Activated naive CD8-positive, alpha-beta T cell treated with anti-CD3 and anti-CD28 coated beads, Interleukin-2, amount 10 ng/mL, durations not matched to agents 7 days and 5 days (primary cell): ENCODE results near the gene TUBA1A. TPM values are rescaled to one million over a fixed set of nuclear protein-coding genes. Genes with fewer than 3 reads are reported as not detected.
A peak's percentile ranks its signal among the peaks of the same experiment; 100 is the strongest.
"Not testable (repeated sequence)": the region's sequence is repeated elsewhere in the genome, so short reads cannot be mapped to it uniquely, and the experiment has no call there.

Experiments
- ATAC-seq: fragments of 150-1000 bp; cut with Tn5 transposase; one replicate; pipeline ENCODE4 v1.10.0; 2021; ENCODE audit warnings: low read depth, moderate library complexity
- POLR2A ChIA-PET: fragments of 350-600 bp; sonication (Branson Sonifier 250); formaldehyde crosslinking; loops from one replicate; lab custom pipeline; 2021; ENCODE audit warnings: antibody characterized with exemption; lab: Charles Lee
- DNase-seq: peaks from one replicate; pipeline ENCODE4 v3.0.0; 2021
- H3K27ac Mint-ChIP-seq: one replicate; pipeline ENCODE4 v1.8.0; 2022; ENCODE audit warnings: mild to moderate bottlenecking, mixed read lengths
- H3K27me3 Mint-ChIP-seq: one replicate; pipeline ENCODE4 v1.8.0; 2022; ENCODE audit warnings: mild to moderate bottlenecking, moderate library complexity, mixed read lengths
- H3K36me3 Mint-ChIP-seq: one replicate; pipeline ENCODE4 v1.8.0; 2021; ENCODE audit warnings: mild to moderate bottlenecking, mixed read lengths
- H3K4me1 Mint-ChIP-seq: one replicate; pipeline ENCODE4 v1.8.0; 2021; ENCODE audit warnings: mixed read lengths
- H3K4me3 Mint-ChIP-seq: one replicate; pipeline ENCODE4 v1.8.0; 2022; ENCODE audit warnings: mild to moderate bottlenecking, moderate library complexity, mixed read lengths
- H3K9me3 Mint-ChIP-seq: one replicate; pipeline ENCODE4 v1.8.0; 2021; ENCODE audit warnings: mixed read lengths
- total RNA-seq, 2 experiments: library from RNA; stranded (reverse); gene quantifications; one replicate each; pipeline ENCODE4 v1.2.3, GENCODE V29; 2021

TUBA1A gene
- total RNA-seq, 2 experiments from 2014 or later: 99.5 to 101 TPM

- H3K4me3 Mint-ChIP-seq, POLR2A ChIA-PET, H3K9me3 Mint-ChIP-seq, DNase-seq, H3K27ac Mint-ChIP-seq, H3K36me3 Mint-ChIP-seq, ATAC-seq, H3K4me1 Mint-ChIP-seq, H3K27me3 Mint-ChIP-seq: not testable (repeated sequence)
These were observed 4.9 kb upstream of the TUBA1A start for GRCh38 chr12:49193746-49194145.

GRCh38 chr12:49191498-49191897, 2.6 kb upstream of the TUBA1A start:
- H3K4me3 Mint-ChIP-seq, H3K27me3 Mint-ChIP-seq, DNase-seq, ATAC-seq, H3K27ac Mint-ChIP-seq, H3K9me3 Mint-ChIP-seq, POLR2A ChIA-PET, H3K36me3 Mint-ChIP-seq: not testable (repeated sequence)
- peaks cover 11% of the 10 kb centered on the region for H3K4me1 Mint-ChIP-seq

GRCh38 chr12:49190974-49191373, 2.1 kb upstream of the TUBA1A start:
- H3K27ac Mint-ChIP-seq: no peak overlapping the region
- H3K27me3 Mint-ChIP-seq: peaks cover 3% of the 10 kb centered on the region
- H3K36me3 Mint-ChIP-seq: peaks cover 4% of the 10 kb centered on the region
- peaks cover 13% of the 10 kb centered on the region for H3K4me1 Mint-ChIP-seq
- no peak overlapping the region for H3K4me3 Mint-ChIP-seq
- DNase-seq (no peak), ATAC-seq (no peak)
- POLR2A ChIA-PET: interaction anchor here (4.3 kb wide), 1 partner anchor 59 kb away, joined by 176 read pairs; the partner anchor contains the start of gene TUBA1B
- H3K9me3 Mint-ChIP-seq: no peaks in the 10 kb centered on the region

- no peak for ATAC-seq
- Mint-ChIP-seq H3K27ac (peak overlapping the region; percentile 65), H3K27me3 (peaks cover 3% of the 10 kb centered on the region), H3K9me3 (no peaks in the 10 kb centered on the region), H3K4me3 (peak overlapping the region; percentile 95), H3K36me3 (peaks cover 8% of the 10 kb centered on the region), H3K4me1 (peaks cover 13% of the 10 kb centered on the region)
- no peak for DNase-seq
- POLR2A ChIA-PET: interaction anchor here (1.7 to 4.3 kb wide), 6 partner anchors 11 to 233 kb away, joined by 5 to 176 read pairs (median 22); partner anchors contain the start of genes ARF3, LMBR1L, TUBA1B and TUBA1C
These were observed 1.1 kb upstream of the TUBA1A start for GRCh38 chr12:49189731-49190716.

GRCh38 chr12:49188201-49188915, 522 bp downstream of the TUBA1A start:
- peaks cover 3% of the 10 kb centered on the region for H3K27me3 Mint-ChIP-seq
- H3K9me3 Mint-ChIP-seq: no peaks in the 10 kb centered on the region
- peak overlapping the region; percentile 98 for H3K27ac Mint-ChIP-seq
- DNase-seq (peak; percentile 80), ATAC-seq (peak; percentile 52)
- H3K36me3 Mint-ChIP-seq: peaks cover 19% of the 10 kb centered on the region
- H3K4me1 Mint-ChIP-seq: peaks cover 18% of the 10 kb centered on the region
- H3K4me3 Mint-ChIP-seq: peak overlapping the region; percentile 95
- POLR2A ChIA-PET: interaction anchor here (0.5 to 4.3 kb wide), 33 partner anchors 8 to 434 kb away, joined by 3 to 176 read pairs (median 4); partner anchors contain the start of genes ARF3, DHH, LMBR1L and RHEBL1

- H3K27ac Mint-ChIP-seq: no peak overlapping the region
- H3K4me3 Mint-ChIP-seq: peak overlapping the region; percentile 95
- no peaks in the 10 kb centered on the region for H3K27me3 Mint-ChIP-seq
- ATAC-seq (no peak), DNase-seq (no peak)
- peaks cover 18% of the 10 kb centered on the region for H3K4me1 Mint-ChIP-seq
- H3K9me3 Mint-ChIP-seq: no peaks in the 10 kb centered on the region
- POLR2A ChIA-PET: interaction anchor here (3.3 to 4.3 kb wide), 2 partner anchors 56 to 78 kb away, joined by 28 to 176 read pairs; partner anchors contain the start of genes TUBA1B and TUBA1C
- H3K36me3 Mint-ChIP-seq: peaks cover 19% of the 10 kb centered on the region
These were observed 1.7 kb downstream of the TUBA1A start for GRCh38 chr12:49187184-49187583.

GRCh38 chr12:49186307-49186706, 2.6 kb downstream of the TUBA1A start:
- DNase-seq, POLR2A ChIA-PET, H3K27me3 Mint-ChIP-seq, H3K9me3 Mint-ChIP-seq, H3K27ac Mint-ChIP-seq, ATAC-seq: not testable (repeated sequence)
- H3K36me3 Mint-ChIP-seq: peaks cover 19% of the 10 kb centered on the region
- H3K4me1 Mint-ChIP-seq: peaks cover 18% of the 10 kb centered on the region
- peak overlapping the region; percentile 7 for H3K4me3 Mint-ChIP-seq

- not testable (repeated sequence) for H3K27me3 Mint-ChIP-seq, DNase-seq, H3K9me3 Mint-ChIP-seq, ATAC-seq
- Mint-ChIP-seq H3K36me3 (peaks cover 19% of the 10 kb centered on the region), H3K27ac (peak overlapping the region; percentile 22), H3K4me1 (peaks cover 16% of the 10 kb centered on the region), H3K4me3 (peak overlapping the region; percentile 1)
- POLR2A ChIA-PET: interaction anchor here (0.7 to 3.0 kb wide), 2 partner anchors 34 to 54 kb away, joined by 4 to 17 read pairs; partner anchors contain the start of gene TUBA1B
These were observed 4.2 kb downstream of the TUBA1A start for GRCh38 chr12:49184697-49185096.

- not testable (repeated sequence) for H3K27ac Mint-ChIP-seq, DNase-seq, H3K9me3 Mint-ChIP-seq, H3K4me3 Mint-ChIP-seq, ATAC-seq, H3K27me3 Mint-ChIP-seq
- peaks cover 13% of the 10 kb centered on the region for H3K4me1 Mint-ChIP-seq
- H3K36me3 Mint-ChIP-seq: peaks cover 19% of the 10 kb centered on the region
- POLR2A ChIA-PET: interaction anchor here (3.0 kb wide), 1 partner anchor 53 kb away, joined by 17 read pairs; the partner anchor contains the start of gene TUBA1B
These were observed 5.5 kb downstream of the TUBA1A start for GRCh38 chr12:49183214-49183950.

- no peak overlapping the region for H3K4me3 Mint-ChIP-seq
- POLR2A ChIA-PET: interaction anchor here (0.7 to 1.0 kb wide), 2 partner anchors 14 to 15 kb away, joined by 3 read pairs; partner anchors contain the start of gene TUBA1A
- no peak overlapping the region for H3K27ac Mint-ChIP-seq
- DNase-seq: no peak
- ATAC-seq: no peak
- peaks cover 2% of the 10 kb centered on the region for H3K9me3 Mint-ChIP-seq
- H3K36me3 Mint-ChIP-seq: peaks cover 4% of the 10 kb centered on the region
- no peaks in the 10 kb centered on the region for H3K27me3 Mint-ChIP-seq
- H3K4me1 Mint-ChIP-seq: peaks cover 2% of the 10 kb centered on the region
These were observed 14.7 kb downstream of the TUBA1A start for GRCh38 chr12:49174218-49174617.

GRCh38 chr12:49170924-49171323, 18.0 kb downstream of the TUBA1A start:
- POLR2A ChIA-PET: interaction anchor here (0.8 kb wide), 1 partner anchor 40 kb away, joined by 3 read pairs; the partner anchor contains the start of gene TUBA1B
- H3K27me3 Mint-ChIP-seq: no peaks in the 10 kb centered on the region
- H3K36me3 Mint-ChIP-seq: peaks cover 1% of the 10 kb centered on the region
- DNase-seq (no peak), ATAC-seq (no peak)
- H3K9me3 Mint-ChIP-seq: no peaks in the 10 kb centered on the region
- no peak overlapping the region for H3K4me3 Mint-ChIP-seq
- H3K4me1 Mint-ChIP-seq: peaks cover 3% of the 10 kb centered on the region
- no peak overlapping the region for H3K27ac Mint-ChIP-seq

GRCh38 chr12:49165114-49165513, 23.8 kb downstream of the TUBA1A start:
- no peak overlapping the region for H3K27ac Mint-ChIP-seq
- no peak overlapping the region for H3K4me3 Mint-ChIP-seq
- no peak for ATAC-seq
- no peak for DNase-seq
- H3K27me3 Mint-ChIP-seq: no peaks in the 10 kb centered on the region
- peaks cover 1% of the 10 kb centered on the region for H3K4me1 Mint-ChIP-seq
- POLR2A ChIA-PET: no interaction called here
- H3K36me3 Mint-ChIP-seq: peaks cover 1% of the 10 kb centered on the region
- no peaks in the 10 kb centered on the region for H3K9me3 Mint-ChIP-seq
